Astrocyte (in vitro differentiated cells and primary cell): ENCODE measurements around the gene GNE.
"Not testable (repeated sequence)": the region's sequence is repeated elsewhere in the genome, so short reads cannot be mapped to it uniquely, and the experiment has no call there.

ENCODE experiments used
- EZH2 ChIP-seq: IDR thresholded peaks from 2 replicates; pipeline ENCODE4 v1.6.1; 2012; ENCODE audit warnings: mild to moderate bottlenecking, low read length, inconsistent platforms; ENCODE audit not compliant: insufficient read depth
- TF ChIP-seq, protein P1 (sequence below): IDR thresholded peaks from 2 replicates; pipeline ENCODE4 v1.5.1; 2011; ENCODE audit warnings: low read depth, mild to moderate bottlenecking, inconsistent platforms, low read length, moderate library complexity; ENCODE audit not compliant: insufficient read depth

DNA sequence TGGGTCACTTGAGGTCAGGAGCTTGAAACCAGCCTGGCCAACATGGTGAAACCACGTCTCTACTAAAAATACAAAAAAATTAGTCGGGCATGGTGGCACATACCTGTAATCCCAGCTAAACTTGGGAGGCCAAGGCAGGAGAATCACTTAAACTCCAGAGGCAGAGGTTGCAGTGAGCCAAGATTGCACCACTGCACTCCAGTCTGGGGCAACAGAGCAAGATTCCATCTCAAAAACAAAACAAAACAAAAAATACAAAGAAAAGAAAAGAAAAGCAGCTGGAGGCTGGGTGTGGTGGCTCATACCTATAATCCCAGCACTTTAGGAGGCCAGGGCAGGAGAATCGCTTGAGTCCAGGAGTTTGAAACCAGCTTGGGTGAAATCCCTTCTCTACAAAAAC is 36.7 kb upstream of the GNE start:
- TF ChIP-seq, protein P1, sequence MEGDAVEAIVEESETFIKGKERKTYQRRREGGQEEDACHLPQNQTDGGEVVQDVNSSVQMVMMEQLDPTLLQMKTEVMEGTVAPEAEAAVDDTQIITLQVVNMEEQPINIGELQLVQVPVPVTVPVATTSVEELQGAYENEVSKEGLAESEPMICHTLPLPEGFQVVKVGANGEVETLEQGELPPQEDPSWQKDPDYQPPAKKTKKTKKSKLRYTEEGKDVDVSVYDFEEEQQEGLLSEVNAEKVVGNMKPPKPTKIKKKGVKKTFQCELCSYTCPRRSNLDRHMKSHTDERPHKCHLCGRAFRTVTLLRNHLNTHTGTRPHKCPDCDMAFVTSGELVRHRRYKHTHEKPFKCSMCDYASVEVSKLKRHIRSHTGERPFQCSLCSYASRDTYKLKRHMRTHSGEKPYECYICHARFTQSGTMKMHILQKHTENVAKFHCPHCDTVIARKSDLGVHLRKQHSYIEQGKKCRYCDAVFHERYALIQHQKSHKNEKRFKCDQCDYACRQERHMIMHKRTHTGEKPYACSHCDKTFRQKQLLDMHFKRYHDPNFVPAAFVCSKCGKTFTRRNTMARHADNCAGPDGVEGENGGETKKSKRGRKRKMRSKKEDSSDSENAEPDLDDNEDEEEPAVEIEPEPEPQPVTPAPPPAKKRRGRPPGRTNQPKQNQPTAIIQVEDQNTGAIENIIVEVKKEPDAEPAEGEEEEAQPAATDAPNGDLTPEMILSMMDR: not testable (repeated sequence)
- not testable (repeated sequence) for TF ChIP-seq EZH2
